K562 (cell line): ENCODE measurements around the gene RARA. TPM values are rescaled to one million over a fixed set of nuclear protein-coding genes. Genes with fewer than 3 reads are reported as not detected.

Experiments used
- ARID1B ChIP-seq: fragments of 450-650 bp; IDR thresholded peaks from 2 replicates; pipeline ENCODE4 v1.6.1; 2016; ENCODE audit warnings: antibody characterized with exemption, mild to moderate bottlenecking, inconsistent platforms
- FOSL1 ChIP-seq: fragments of 200-800 bp; sonication (Bioruptor generic); conservative IDR thresholded peaks from 2 replicates; pipeline ENCODE4 v1.6.1; 2016; ENCODE audit warnings: missing genetic modification characterization, missing compliant biosample characterization
- HDAC1 ChIP-seq, 2 experiments: fragments of 450-650 bp; IDR thresholded peaks; 2 replicates each; pipeline ENCODE4 v1.6.1; 2016 to 2017; ENCODE audit warnings: inconsistent platforms in 1 of 2, mild to moderate bottlenecking in 1 of 2, moderate library complexity in 1 of 2
- KDM1A ChIP-seq, 2 experiments: fragments of 450-650 bp; IDR thresholded peaks; 2 replicates each; pipeline ENCODE4 v1.6.1; 2016; ENCODE audit warnings: mild to moderate bottlenecking in 2 of 2
- MAZ ChIP-seq, 2 experiments: fragments of 450-650 bp in 1 of 2; sonication (generic) in 1 of 2; formaldehyde crosslinking; IDR thresholded peaks in 1 of 2; conservative IDR thresholded peaks in 1 of 2; 2 replicates each; pipeline versions ENCODE4 v1.4.0 to v1.5.0; 2020; ENCODE audit warnings: mild to moderate bottlenecking in 1 of 2, missing genetic modification reagents in 1 of 2
- NCOA2 ChIP-seq, 2 experiments: fragments of 450-650 bp; IDR thresholded peaks; 2 replicates each; pipeline ENCODE4 v1.6.1; 2018; ENCODE audit warnings: mild to moderate bottlenecking in 2 of 2, moderate library complexity in 1 of 2; ENCODE audit not compliant: partially characterized antibody in 2 of 2
- NFIC ChIP-seq: fragments of 450-650 bp; IDR thresholded peaks from 2 replicates; pipeline ENCODE4 v1.6.1; 2017; ENCODE audit warnings: mild to moderate bottlenecking, inconsistent platforms
- NKRF ChIP-seq: fragments of 450-650 bp; IDR thresholded peaks from 2 replicates; pipeline ENCODE4 v1.6.1; 2016; ENCODE audit warnings: borderline replicate concordance
- SMARCA5 ChIP-seq: fragments of 450-650 bp; IDR thresholded peaks from 2 replicates; pipeline ENCODE4 v1.6.1; 2016
- TGIF2 ChIP-seq: sonication (generic); formaldehyde crosslinking; IDR thresholded peaks from 2 replicates; pipeline ENCODE4 v1.8.1; 2022; ENCODE audit warnings: mild to moderate bottlenecking, missing genetic modification reagents, moderate library complexity
- YBX1 ChIP-seq: fragments of 450-650 bp; IDR thresholded peaks from 2 replicates; pipeline ENCODE4 v1.7.1; 2016; ENCODE audit warnings: mild to moderate bottlenecking
- ZNF586 ChIP-seq: fragments of 450-650 bp; formaldehyde crosslinking; conservative IDR thresholded peaks from 2 replicates; pipeline ENCODE4 v1.4.0; 2020; ENCODE audit warnings: mild to moderate bottlenecking, moderate library complexity
- ZZZ3 ChIP-seq: fragments of 450-650 bp; IDR thresholded peaks from 2 replicates; pipeline ENCODE4 v1.6.1; 2016; ENCODE audit warnings: antibody characterized with exemption, mild to moderate bottlenecking, moderate library complexity
- polyA plus RNA-seq, 8 experiments: library from polyadenylated mRNA; depleted of rRNA in 4 of 8; stranded (reverse) in 5 of 8; unstranded in 3 of 8; fragments of >200 nt; fragmentation: Nextera tagmentation in 2 of 8; fragmentation: Illumina TruSeq in 1 of 8; extraction: Ambion mirVana in 2 of 8; extraction: Trizol in 1 of 8; gene quantifications; 2 replicates each; pipeline versions ENCODE4 v1.2.1 to v1.2.3, GENCODE V29; 2011 to 2014; ENCODE audit warnings: inconsistent platforms in 1 of 8, missing spikeins in 1 of 8
- total RNA-seq, 7 experiments: library from RNA; depleted of rRNA in 6 of 7; stranded (reverse); fragments of >200 nt in 6 of 7; fragmentation: Illumina TruSeq in 2 of 7; extraction: Trizol in 2 of 7; gene quantifications; 2 replicates each; pipeline versions ENCODE4 v1.2.1 to v1.2.3, GENCODE V29; 2011 to 2021; ENCODE audit warnings: low replicate concordance in 1 of 7
- TF ChIP-seq, protein P1 (sequence below): sonication (generic); formaldehyde crosslinking; IDR thresholded peaks from 2 replicates; pipeline ENCODE4 v1.8.0; 2022; ENCODE audit warnings: missing genetic modification reagents, mild to moderate bottlenecking, borderline replicate concordance
- TF ChIP-seq, protein P2 (sequence below), 2 experiments: fragments of 450-650 bp; formaldehyde crosslinking in 1 of 2; IDR thresholded peaks; 2 replicates each; pipeline versions ENCODE4 v1.4.0 to v1.6.1; 2014 to 2020; ENCODE audit warnings: mild to moderate bottlenecking in 2 of 2, borderline replicate concordance in 1 of 2, low read depth in 1 of 2

The RARA gene
- total and polyA plus RNA-seq, 9 of the 15 experiments (the other 6 are each of a cell fraction or from before 2014, with no cell fraction given) = 0.10 to 28.0 (median 7.9) TPM

DNA sequence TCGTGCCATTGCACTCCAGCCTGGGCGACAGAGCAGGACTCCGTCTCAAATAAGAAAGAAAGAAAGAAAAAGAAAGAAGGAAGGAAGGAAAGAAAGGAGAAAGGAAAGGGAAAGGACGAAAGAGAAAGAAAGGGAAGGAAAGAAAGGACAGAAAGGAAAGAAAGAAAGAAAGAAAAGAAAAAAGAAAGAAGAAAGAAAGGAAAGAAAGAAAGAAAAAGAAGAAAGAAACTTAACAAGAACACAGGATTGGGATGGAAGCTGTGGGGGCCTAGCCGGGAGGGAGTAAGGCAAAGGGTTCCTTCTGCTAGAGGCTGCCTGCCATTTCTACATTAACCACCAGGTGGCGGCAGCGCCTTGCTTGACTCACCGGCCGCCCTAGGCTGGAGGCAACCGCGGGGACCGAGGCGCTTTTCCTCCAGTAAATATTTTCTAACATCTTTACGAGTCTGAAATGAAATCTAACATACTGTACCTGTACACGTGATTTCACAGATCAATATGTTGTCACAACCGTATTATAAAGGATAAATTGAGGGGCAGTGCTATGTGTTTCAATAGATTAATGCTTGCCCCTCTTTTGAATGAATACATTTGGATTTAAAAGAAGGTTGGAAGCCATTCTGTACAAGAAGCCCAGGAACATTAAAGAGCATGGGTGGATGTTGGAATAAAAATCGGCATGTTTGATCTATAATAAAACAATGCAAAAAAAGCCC is 49.5 kb downstream of the RARA start (continued):
- TF ChIP-seq, protein P1, sequence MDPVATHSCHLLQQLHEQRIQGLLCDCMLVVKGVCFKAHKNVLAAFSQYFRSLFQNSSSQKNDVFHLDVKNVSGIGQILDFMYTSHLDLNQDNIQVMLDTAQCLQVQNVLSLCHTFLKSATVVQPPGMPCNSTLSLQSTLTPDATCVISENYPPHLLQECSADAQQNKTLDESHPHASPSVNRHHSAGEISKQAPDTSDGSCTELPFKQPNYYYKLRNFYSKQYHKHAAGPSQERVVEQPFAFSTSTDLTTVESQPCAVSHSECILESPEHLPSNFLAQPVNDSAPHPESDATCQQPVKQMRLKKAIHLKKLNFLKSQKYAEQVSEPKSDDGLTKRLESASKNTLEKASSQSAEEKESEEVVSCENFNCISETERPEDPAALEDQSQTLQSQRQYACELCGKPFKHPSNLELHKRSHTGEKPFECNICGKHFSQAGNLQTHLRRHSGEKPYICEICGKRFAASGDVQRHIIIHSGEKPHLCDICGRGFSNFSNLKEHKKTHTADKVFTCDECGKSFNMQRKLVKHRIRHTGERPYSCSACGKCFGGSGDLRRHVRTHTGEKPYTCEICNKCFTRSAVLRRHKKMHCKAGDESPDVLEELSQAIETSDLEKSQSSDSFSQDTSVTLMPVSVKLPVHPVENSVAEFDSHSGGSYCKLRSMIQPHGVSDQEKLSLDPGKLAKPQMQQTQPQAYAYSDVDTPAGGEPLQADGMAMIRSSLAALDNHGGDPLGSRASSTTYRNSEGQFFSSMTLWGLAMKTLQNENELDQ = no peak
- TF ChIP-seq TGIF2 = no peak
- TF ChIP-seq KDM1A (IDR thresholded peaks at IDR 0.05) = 0 out of 4 replicates have a peak, but pooled peaks of 1 of the 2 experiments have one; percentile 9
- TF ChIP-seq NKRF = peak; percentile 57; the same call in 1 of the 2 replicates
- peak; percentile 3 to 50; a peak in 1 of 4 replicates for TF ChIP-seq HDAC1 (IDR thresholded peaks at IDR 0.05)
- TF ChIP-seq ARID1B = peak; percentile 41
- peak; percentile 20; the same call in 1 of the 2 replicates for TF ChIP-seq YBX1
- TF ChIP-seq ZZZ3 = 0 out of 2 replicates have a peak, but pooled peaks have one; percentile 43
- TF ChIP-seq SMARCA5 = 0 out of 2 replicates have a peak, but pooled peaks have one; percentile 24
- peak in 1 of 2 experiments; percentile 16 for TF ChIP-seq NCOA2 (IDR thresholded peaks at IDR 0.05; ENCODE audit: partially characterized antibody in 2 of 2)
- peak in 1 of 2 experiments; percentile 91; a peak in 2 of 4 replicates for TF ChIP-seq MAZ (CRISPR knock-in tag; conservative IDR thresholded peaks at IDR 0.05 in 1 of 2, IDR thresholded peaks at IDR 0.05 in 1 of 2)
- TF ChIP-seq, protein P2, sequence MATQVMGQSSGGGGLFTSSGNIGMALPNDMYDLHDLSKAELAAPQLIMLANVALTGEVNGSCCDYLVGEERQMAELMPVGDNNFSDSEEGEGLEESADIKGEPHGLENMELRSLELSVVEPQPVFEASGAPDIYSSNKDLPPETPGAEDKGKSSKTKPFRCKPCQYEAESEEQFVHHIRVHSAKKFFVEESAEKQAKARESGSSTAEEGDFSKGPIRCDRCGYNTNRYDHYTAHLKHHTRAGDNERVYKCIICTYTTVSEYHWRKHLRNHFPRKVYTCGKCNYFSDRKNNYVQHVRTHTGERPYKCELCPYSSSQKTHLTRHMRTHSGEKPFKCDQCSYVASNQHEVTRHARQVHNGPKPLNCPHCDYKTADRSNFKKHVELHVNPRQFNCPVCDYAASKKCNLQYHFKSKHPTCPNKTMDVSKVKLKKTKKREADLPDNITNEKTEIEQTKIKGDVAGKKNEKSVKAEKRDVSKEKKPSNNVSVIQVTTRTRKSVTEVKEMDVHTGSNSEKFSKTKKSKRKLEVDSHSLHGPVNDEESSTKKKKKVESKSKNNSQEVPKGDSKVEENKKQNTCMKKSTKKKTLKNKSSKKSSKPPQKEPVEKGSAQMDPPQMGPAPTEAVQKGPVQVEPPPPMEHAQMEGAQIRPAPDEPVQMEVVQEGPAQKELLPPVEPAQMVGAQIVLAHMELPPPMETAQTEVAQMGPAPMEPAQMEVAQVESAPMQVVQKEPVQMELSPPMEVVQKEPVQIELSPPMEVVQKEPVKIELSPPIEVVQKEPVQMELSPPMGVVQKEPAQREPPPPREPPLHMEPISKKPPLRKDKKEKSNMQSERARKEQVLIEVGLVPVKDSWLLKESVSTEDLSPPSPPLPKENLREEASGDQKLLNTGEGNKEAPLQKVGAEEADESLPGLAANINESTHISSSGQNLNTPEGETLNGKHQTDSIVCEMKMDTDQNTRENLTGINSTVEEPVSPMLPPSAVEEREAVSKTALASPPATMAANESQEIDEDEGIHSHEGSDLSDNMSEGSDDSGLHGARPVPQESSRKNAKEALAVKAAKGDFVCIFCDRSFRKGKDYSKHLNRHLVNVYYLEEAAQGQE (IDR thresholded peaks at IDR 0.05; ENCODE audit: borderline replicate concordance) = peak; percentile 87
- TF ChIP-seq, protein P2 (CRISPR knock-in tag; IDR thresholded peaks at IDR 0.05; ENCODE audit: low read depth) = no peak
- TF ChIP-seq FOSL1 (tag) = peak; percentile 57
- TF ChIP-seq NFIC = no peak
- no peak for TF ChIP-seq ZNF586 (CRISPR knock-in tag)
